ENCODE measurements around the gene CYCS. TPM values are rescaled to one million over a fixed set of nuclear protein-coding genes. Genes with fewer than 3 reads are reported as not detected.
A peak's percentile ranks its signal among the peaks of the same experiment; 100 is the strongest.

The CYCS gene
- total and polyA plus RNA-seq, 4 donors: 33.0 to 85.1 (median 61.5) TPM

- TF ChIP-seq CTCF (IDR thresholded peaks at IDR 0.05; ENCODE audit: control extremely low read depth, extremely low read depth): no peak
- DNase-seq: peak in 1 of 3 donors; percentile 15
- Histone ChIP-seq H3K9me3 (ENCODE audit: control insufficient read depth in 4 of 4, insufficient read depth in 3 of 4, low read length in 3 of 4) (no peaks in the 10 kb centered on the region), H3K4me1 (ENCODE audit: control insufficient read depth in 5 of 5, insufficient read depth in 5 of 5, low read length in 5 of 5) (peaks cover 0 to 4% (median 0%) of the 10 kb centered on the region in 5 donors), H3K9ac (ENCODE audit: insufficient read depth in 1 of 2, low read length in 2 of 2) (no peak overlapping the region), H3K4me3 (no peak overlapping the region), H3K36me3 (ENCODE audit: control insufficient read depth in 4 of 4, insufficient read depth in 4 of 4, low read length in 4 of 4) (peaks cover 0 to 4% (median 0%) of the 10 kb centered on the region in 4 donors), H3K27ac (ENCODE audit: low read depth in 1 of 2, low read length in 1 of 2) (no peak overlapping the region), H3K27me3 (ENCODE audit: control insufficient read depth in 3 of 3, insufficient read depth in 3 of 3, low read length in 2 of 3) (no peaks in the 10 kb centered on the region)
- whole genome bisulfite sequencing, 2 donors: 22 to 28% methylated on average over 1 of the region's 1 CpG
- ATAC-seq (ENCODE audit: insufficient read depth, low FRiP score): no peak
Measured at GRCh38 chr7:25134358-25135010, 9.4 kb upstream of the CYCS start.

- DNase-seq: no peak
- no peak for ATAC-seq (ENCODE audit: insufficient read depth, low FRiP score)
- WGBS, 2 donors: 69 to 82% methylated on average over 1 of the region's 1 CpG
- Histone ChIP-seq H3K27me3 (ENCODE audit: control insufficient read depth in 3 of 3, insufficient read depth in 3 of 3, low read length in 2 of 3) (no peaks in the 10 kb centered on the region), H3K9me3 (ENCODE audit: control insufficient read depth in 4 of 4, insufficient read depth in 3 of 4, low read length in 3 of 4) (no peaks in the 10 kb centered on the region), H3K27ac (ENCODE audit: low read depth in 1 of 2, low read length in 1 of 2) (no peak overlapping the region), H3K4me3 (no peak overlapping the region), H3K4me1 (ENCODE audit: control insufficient read depth in 5 of 5, insufficient read depth in 5 of 5, low read length in 5 of 5) (peaks cover 0 to 4% (median 0%) of the 10 kb centered on the region in 5 donors), H3K36me3 (ENCODE audit: control insufficient read depth in 4 of 4, insufficient read depth in 4 of 4, low read length in 4 of 4) (peaks cover 0 to 4% (median 0%) of the 10 kb centered on the region in 4 donors), H3K9ac (ENCODE audit: insufficient read depth in 1 of 2, low read length in 2 of 2) (no peak overlapping the region)
- TF ChIP-seq CTCF (IDR thresholded peaks at IDR 0.05; ENCODE audit: control extremely low read depth, extremely low read depth): no peak
Measured at GRCh38 chr7:25132430-25132829, 7.4 kb upstream of the CYCS start.

GRCh38 chr7:25126751-25127150 is 1.7 kb upstream of the CYCS start:
- H3K36me3 ChIP-seq (ENCODE audit: control insufficient read depth in 4 of 4, insufficient read depth in 4 of 4, low read length in 4 of 4): peaks cover 0 to 7% (median 1%) of the 10 kb centered on the region in 4 donors
- peak in 1 of 3 donors; percentile 4 for DNase-seq
- H3K9ac ChIP-seq (ENCODE audit: insufficient read depth in 1 of 2, low read length in 2 of 2): no peak overlapping the region
- no peaks in the 10 kb centered on the region for H3K9me3 ChIP-seq (ENCODE audit: control insufficient read depth in 4 of 4, insufficient read depth in 3 of 4, low read length in 3 of 4)
- WGBS, 2 donors: 85 to 91% methylated on average over 2 of the region's 2 CpGs
- no peak for TF ChIP-seq CTCF (IDR thresholded peaks at IDR 0.05; ENCODE audit: control extremely low read depth, extremely low read depth)
- peaks cover 0 to 6% (median 3%) of the 10 kb centered on the region in 5 donors for H3K4me1 ChIP-seq (ENCODE audit: control insufficient read depth in 5 of 5, insufficient read depth in 5 of 5, low read length in 5 of 5)
- no peaks in the 10 kb centered on the region for H3K27me3 ChIP-seq (ENCODE audit: control insufficient read depth in 3 of 3, insufficient read depth in 3 of 3, low read length in 2 of 3)
- H3K4me3 ChIP-seq: no peak overlapping the region
- no peak overlapping the region for H3K27ac ChIP-seq (ENCODE audit: low read depth in 1 of 2, low read length in 1 of 2)
- ATAC-seq (ENCODE audit: insufficient read depth, low FRiP score): no peak

All from lung (tissue), 12 donors.